Measurements from ENCODE around the gene FLCN.
"Not testable (repeated sequence)": the region's sequence is repeated elsewhere in the genome, so short reads cannot be mapped to it uniquely, and the experiment has no call there.

GRCh38 chr17:17184985-17185757 is 51.8 kb downstream of the FLCN start:
- not testable (repeated sequence) for TF ChIP-seq CTCF (IDR thresholded peaks at IDR 0.05 in 4 of 5, conservative IDR thresholded peaks at IDR 0.05 in 1 of 5); POLR2A (IDR thresholded peaks at IDR 0.05)
